HCT116 (cell line): ENCODE results near the gene CCDC74A. TPM values are rescaled to one million over a fixed set of nuclear protein-coding genes. Genes with fewer than 3 reads are reported as not detected.
"Not testable (repeated sequence)": the region's sequence is repeated elsewhere in the genome, so short reads cannot be mapped to it uniquely, and the experiment has no call there.

Experiments
- ATAC-seq: fragments of 200-7000 bp; cut with Tn5 transposase; 2 replicates; pipeline ENCODE4 v1.9.1; 2020; ENCODE audit warnings: mild to moderate bottlenecking, moderate library complexity
- BruUV-seq: library from RNA; stranded (reverse); fragments of 400-500 nt; replicated peaks from 2 replicates; lab custom pipeline; 2021; lab: Mats Ljungman, UMichigan
- CTCF ChIA-PET: fragments of 300-600 bp; sonication (Branson Sonifier 250); formaldehyde crosslinking; loops from one replicate; lab custom pipeline; 2021; ENCODE audit warnings: antibody characterized with exemption; lab: Charles Lee
- POLR2A ChIA-PET: fragments of 300-600, 350-600 bp; sonication (Branson Sonifier 250); formaldehyde crosslinking; loops from one replicate; lab custom pipeline; 2021; ENCODE audit warnings: antibody characterized with exemption; lab: Charles Lee
- RAD21 ChIA-PET, 2 experiments: fragments of 300-600 bp; sonication (Branson Sonifier 250); formaldehyde crosslinking; loops; one replicate each; lab custom pipeline; 2023; ENCODE audit warnings: low total read pairs in 2 of 2; ENCODE audit not compliant: uncharacterized antibody in 2 of 2, unreplicated experiment in 2 of 2, low non-redundant PET in 1 of 2; lab: Charles Lee
- DNase-seq: peaks from one replicate; pipeline ENCODE4 v3.0.0-alpha.2; 2010; ENCODE audit warnings: low read depth, low spot score
- H2AFZ ChIP-seq: fragments of 200-600 bp; shearing (Covaris generic), sonication (generic); 2 replicates; pipeline ENCODE4 v1.6.1; 2017; ENCODE audit warnings: low read depth, mixed run types, mixed read lengths, antibody characterized with exemption, low read length; ENCODE audit not compliant: poor library complexity, severe bottlenecking
- H3K27ac ChIP-seq: 2 replicates; pipeline ENCODE4 v1.5.1; 2012; ENCODE audit warnings: low read depth, low read length
- H3K27me3 ChIP-seq: fragments of 200-600 bp; sonication (generic); 2 replicates; pipeline ENCODE4 v1.6.1; 2016; ENCODE audit warnings: mixed run types, low read length, mixed read lengths; ENCODE audit not compliant: insufficient read depth
- H3K36me3 ChIP-seq, 2 experiments: fragments of 200-500 bp in 1 of 2; fragments of 200-600 bp in 1 of 2; sonication (Bioruptor generic) in 1 of 2; sonication (generic) in 1 of 2; 2 replicates each; pipeline versions ENCODE4 v1.5.1 to v1.6.1; 2014 to 2016; ENCODE audit warnings: low read length in 2 of 2, inconsistent platforms in 1 of 2, mixed read lengths in 1 of 2, mixed run types in 1 of 2; ENCODE audit not compliant: insufficient read depth in 2 of 2, control insufficient read depth in 1 of 2
- H3K4me1 ChIP-seq, 2 experiments: fragments of 200-600 bp in 1 of 2; sonication (generic) in 1 of 2; 2 replicates each; pipeline versions ENCODE4 v1.5.1 to v1.6.1; 2012 to 2017; ENCODE audit warnings: low read length in 2 of 2, inconsistent platforms in 1 of 2, mild to moderate bottlenecking in 1 of 2, mixed read lengths in 1 of 2, mixed run types in 1 of 2, moderate library complexity in 1 of 2; ENCODE audit not compliant: insufficient read depth in 2 of 2, control insufficient read depth in 1 of 2
- H3K4me2 ChIP-seq: fragments of 200-600 bp; sonication (generic); 2 replicates; pipeline ENCODE4 v1.6.1; 2017; ENCODE audit warnings: mixed run types, low read length, mixed read lengths
- H3K4me3 ChIP-seq, 2 experiments: fragments of 200-600 bp in 1 of 2; sonication (generic) in 1 of 2; replicated peaks in 1 of 2; 2 replicates each; pipeline ENCODE4 v1.5.1; 2011 to 2016; ENCODE audit warnings: low read length in 2 of 2, control low read depth in 1 of 2, low read depth in 1 of 2, mild to moderate bottlenecking in 1 of 2, mixed read lengths in 1 of 2, mixed run types in 1 of 2
- H3K79me2 ChIP-seq: fragments of 200-600 bp; sonication (generic); 2 replicates; pipeline ENCODE4 v1.6.1; 2017; ENCODE audit warnings: mild to moderate bottlenecking, mixed run types, low read length, moderate library complexity, mixed read lengths; ENCODE audit not compliant: insufficient read depth
- H3K9ac ChIP-seq: fragments of 200-600 bp; sonication (generic); 2 replicates; pipeline ENCODE4 v1.6.1; 2016; ENCODE audit warnings: low read length, mixed read lengths
- H3K9me2 ChIP-seq: fragments of 200-600 bp; sonication (generic), shearing (Covaris generic); 2 replicates; pipeline ENCODE4 v1.6.1; 2017; ENCODE audit warnings: mixed run types, mild to moderate bottlenecking, moderate library complexity; ENCODE audit not compliant: insufficient read depth
- H3K9me3 ChIP-seq, 2 experiments: fragments of 200-500 bp in 1 of 2; fragments of 200-600 bp in 1 of 2; sonication (Bioruptor generic) in 1 of 2; sonication (generic) in 1 of 2; 2 replicates each; pipeline ENCODE4 v1.6.1; 2014 to 2017; ENCODE audit warnings: low read length in 2 of 2, mixed read lengths in 2 of 2, inconsistent platforms in 1 of 2, low read depth in 1 of 2, mild to moderate bottlenecking in 1 of 2, mixed run types in 1 of 2, moderate library complexity in 1 of 2; ENCODE audit not compliant: control insufficient read depth in 1 of 2, insufficient read depth in 1 of 2
- H4K20me1 ChIP-seq: fragments of 200-600 bp; sonication (generic), shearing (Covaris generic); 2 replicates; pipeline ENCODE4 v1.6.1; 2017; ENCODE audit warnings: mixed run types, mild to moderate bottlenecking, moderate library complexity; ENCODE audit not compliant: insufficient read depth
- CEBPB ChIP-seq: IDR thresholded peaks from 2 replicates; pipeline ENCODE4 v1.6.1; 2012; ENCODE audit warnings: low read depth
- EGR1 ChIP-seq: IDR thresholded peaks from 2 replicates; pipeline ENCODE4 v1.6.1; 2012; ENCODE audit warnings: low read depth
- EZH2 ChIP-seq: fragments of 200-600 bp; sonication (generic); IDR thresholded peaks from 2 replicates; pipeline ENCODE4 v1.6.1; 2017; ENCODE audit warnings: antibody characterized with exemption, mixed run types
- POLR2A ChIP-seq: IDR thresholded peaks from 2 replicates; pipeline ENCODE4 v1.7.0; 2011; ENCODE audit warnings: borderline replicate concordance; ENCODE audit not compliant: insufficient read depth, insufficient read length; ENCODE audit errors: extremely low read depth
- POLR2AphosphoS5 ChIP-seq: IDR thresholded peaks from 2 replicates; pipeline ENCODE4 v1.6.1; 2011; ENCODE audit warnings: mild to moderate bottlenecking, low read depth, low read length, moderate library complexity
- RAD21 ChIP-seq: IDR thresholded peaks from 2 replicates; pipeline ENCODE4 v1.6.1; 2012; ENCODE audit warnings: low read depth, mild to moderate bottlenecking
- SRF ChIP-seq: IDR thresholded peaks from 2 replicates; pipeline ENCODE4 v1.6.1; 2012; ENCODE audit warnings: low read depth
- TCF7L2 ChIP-seq: IDR thresholded peaks from 2 replicates; pipeline ENCODE4 v1.7.0; 2011; ENCODE audit warnings: borderline replicate concordance, inconsistent platforms; ENCODE audit not compliant: insufficient read depth, insufficient read length; ENCODE audit errors: extremely low read depth
- YY1 ChIP-seq: IDR thresholded peaks from 2 replicates; pipeline ENCODE4 v1.6.1; 2011; ENCODE audit warnings: low read length, low read depth, moderate library complexity, mild to moderate bottlenecking; ENCODE audit not compliant: insufficient replicate concordance; ENCODE audit errors: extremely low read depth
- ZNF274 ChIP-seq: fragments of 200-500 bp; sonication (Bioruptor generic); IDR thresholded peaks from 2 replicates; pipeline ENCODE4 v1.6.1; 2014; ENCODE audit warnings: mild to moderate bottlenecking, low read depth, low read length, inconsistent platforms
- intact Hi-C: fragments of 100-400 bp; cut with micrococcal nuclease; formaldehyde crosslinking; loops from 2 replicates; pipeline ENCODE4 v1.10.0; 2022
- total RNA-seq: library from RNA; stranded (reverse); gene quantifications from one replicate; pipeline ENCODE4 v1.2.1, GENCODE V29; 2021; ENCODE audit not compliant: unreplicated experiment
- TF ChIP-seq, protein P1 (sequence below), 3 experiments: fragments of 200-600 bp in 1 of 3; sonication (generic) in 1 of 3; IDR thresholded peaks in 2 of 3; conservative IDR thresholded peaks in 1 of 3; 2 replicates each; pipeline ENCODE4 v1.5.1; 2012 to 2017; ENCODE audit warnings: low read depth in 2 of 3, low read length in 2 of 3, antibody characterized with exemption in 1 of 3, borderline replicate concordance in 1 of 3, control low read depth in 1 of 3, mild to moderate bottlenecking in 1 of 3, mixed read lengths in 1 of 3, mixed run types in 1 of 3, moderate library complexity in 1 of 3; ENCODE audit not compliant: insufficient read depth in 1 of 3
- TF ChIP-seq, protein P2 (sequence below): IDR thresholded peaks from 2 replicates; pipeline ENCODE4 v1.6.1; 2012
- TF ChIP-seq, protein P3 (sequence below): IDR thresholded peaks from 2 replicates; pipeline ENCODE4 v1.6.1; 2012; ENCODE audit warnings: low read depth
- TF ChIP-seq, protein P4 (sequence below): IDR thresholded peaks from 2 replicates; pipeline ENCODE4 v1.6.1; 2012

The CCDC74A gene
- total RNA-seq, 1 experiment from 2014 or later: 13.6 TPM

DNA sequence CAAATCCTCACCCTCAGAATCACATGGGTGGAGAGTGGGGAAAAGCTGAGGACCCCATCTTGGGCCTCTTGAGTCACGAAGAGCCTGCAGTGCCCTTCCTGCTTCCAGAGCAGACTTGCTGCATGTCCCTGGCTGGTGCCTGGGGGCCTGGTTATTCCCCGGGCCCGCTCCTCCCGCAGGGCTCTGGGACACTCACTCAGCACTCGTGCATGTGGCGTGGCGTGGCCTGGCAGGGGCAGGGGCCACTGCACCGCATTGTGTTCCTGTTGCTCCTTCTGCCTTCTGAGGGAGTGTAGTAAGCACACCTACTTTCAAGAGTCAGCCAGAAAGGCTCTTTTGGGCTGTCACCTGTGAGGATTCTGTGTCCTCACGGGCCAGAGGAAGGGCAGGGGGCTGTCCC is 18.1 kb upstream of the CCDC74A start:
- Histone ChIP-seq H3K4me3 (no peak overlapping the region), H3K4me1 (no peaks in the 10 kb centered on the region), H4K20me1 (no peaks in the 10 kb centered on the region), H3K4me2 (no peak overlapping the region), H3K9me3 (no peaks in the 10 kb centered on the region), H3K9ac (no peak overlapping the region), H3K27ac (no peak overlapping the region), H2AFZ (no peak overlapping the region), H3K36me3 (peaks cover 12 to 13% of the 10 kb centered on the region in 2 experiments; a peak in 2 of 4 replicates), H3K27me3 (no peaks in the 10 kb centered on the region), H3K79me2 (no peaks in the 10 kb centered on the region), H3K9me2 (no peaks in the 10 kb centered on the region)
- CTCF ChIA-PET: no interaction called here
- DNase-seq: no peak
- no TSS peak for BruUV-seq
- ATAC-seq: no peak
- POLR2A ChIA-PET: no interaction called here
- TF ChIP-seq EGR1 (no peak), EZH2 (no peak), ZNF274 (no peak), POLR2A (no peak), YY1 (no peak), POLR2AphosphoS5 (no peak), CEBPB (no peak), SRF (no peak), TCF7L2 (no peak), RAD21 (no peak)
- TF ChIP-seq, protein P1, sequence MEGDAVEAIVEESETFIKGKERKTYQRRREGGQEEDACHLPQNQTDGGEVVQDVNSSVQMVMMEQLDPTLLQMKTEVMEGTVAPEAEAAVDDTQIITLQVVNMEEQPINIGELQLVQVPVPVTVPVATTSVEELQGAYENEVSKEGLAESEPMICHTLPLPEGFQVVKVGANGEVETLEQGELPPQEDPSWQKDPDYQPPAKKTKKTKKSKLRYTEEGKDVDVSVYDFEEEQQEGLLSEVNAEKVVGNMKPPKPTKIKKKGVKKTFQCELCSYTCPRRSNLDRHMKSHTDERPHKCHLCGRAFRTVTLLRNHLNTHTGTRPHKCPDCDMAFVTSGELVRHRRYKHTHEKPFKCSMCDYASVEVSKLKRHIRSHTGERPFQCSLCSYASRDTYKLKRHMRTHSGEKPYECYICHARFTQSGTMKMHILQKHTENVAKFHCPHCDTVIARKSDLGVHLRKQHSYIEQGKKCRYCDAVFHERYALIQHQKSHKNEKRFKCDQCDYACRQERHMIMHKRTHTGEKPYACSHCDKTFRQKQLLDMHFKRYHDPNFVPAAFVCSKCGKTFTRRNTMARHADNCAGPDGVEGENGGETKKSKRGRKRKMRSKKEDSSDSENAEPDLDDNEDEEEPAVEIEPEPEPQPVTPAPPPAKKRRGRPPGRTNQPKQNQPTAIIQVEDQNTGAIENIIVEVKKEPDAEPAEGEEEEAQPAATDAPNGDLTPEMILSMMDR (IDR thresholded peaks at IDR 0.05 in 2 of 3, conservative IDR thresholded peaks at IDR 0.05 in 1 of 3; ENCODE audit: borderline replicate concordance in 1 of 3, insufficient read depth in 1 of 3, low read depth in 2 of 3, low read length in 2 of 3): no peak
- TF ChIP-seq, protein P2, sequence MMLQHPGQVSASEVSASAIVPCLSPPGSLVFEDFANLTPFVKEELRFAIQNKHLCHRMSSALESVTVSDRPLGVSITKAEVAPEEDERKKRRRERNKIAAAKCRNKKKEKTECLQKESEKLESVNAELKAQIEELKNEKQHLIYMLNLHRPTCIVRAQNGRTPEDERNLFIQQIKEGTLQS: no peak
- TF ChIP-seq, protein P3, sequence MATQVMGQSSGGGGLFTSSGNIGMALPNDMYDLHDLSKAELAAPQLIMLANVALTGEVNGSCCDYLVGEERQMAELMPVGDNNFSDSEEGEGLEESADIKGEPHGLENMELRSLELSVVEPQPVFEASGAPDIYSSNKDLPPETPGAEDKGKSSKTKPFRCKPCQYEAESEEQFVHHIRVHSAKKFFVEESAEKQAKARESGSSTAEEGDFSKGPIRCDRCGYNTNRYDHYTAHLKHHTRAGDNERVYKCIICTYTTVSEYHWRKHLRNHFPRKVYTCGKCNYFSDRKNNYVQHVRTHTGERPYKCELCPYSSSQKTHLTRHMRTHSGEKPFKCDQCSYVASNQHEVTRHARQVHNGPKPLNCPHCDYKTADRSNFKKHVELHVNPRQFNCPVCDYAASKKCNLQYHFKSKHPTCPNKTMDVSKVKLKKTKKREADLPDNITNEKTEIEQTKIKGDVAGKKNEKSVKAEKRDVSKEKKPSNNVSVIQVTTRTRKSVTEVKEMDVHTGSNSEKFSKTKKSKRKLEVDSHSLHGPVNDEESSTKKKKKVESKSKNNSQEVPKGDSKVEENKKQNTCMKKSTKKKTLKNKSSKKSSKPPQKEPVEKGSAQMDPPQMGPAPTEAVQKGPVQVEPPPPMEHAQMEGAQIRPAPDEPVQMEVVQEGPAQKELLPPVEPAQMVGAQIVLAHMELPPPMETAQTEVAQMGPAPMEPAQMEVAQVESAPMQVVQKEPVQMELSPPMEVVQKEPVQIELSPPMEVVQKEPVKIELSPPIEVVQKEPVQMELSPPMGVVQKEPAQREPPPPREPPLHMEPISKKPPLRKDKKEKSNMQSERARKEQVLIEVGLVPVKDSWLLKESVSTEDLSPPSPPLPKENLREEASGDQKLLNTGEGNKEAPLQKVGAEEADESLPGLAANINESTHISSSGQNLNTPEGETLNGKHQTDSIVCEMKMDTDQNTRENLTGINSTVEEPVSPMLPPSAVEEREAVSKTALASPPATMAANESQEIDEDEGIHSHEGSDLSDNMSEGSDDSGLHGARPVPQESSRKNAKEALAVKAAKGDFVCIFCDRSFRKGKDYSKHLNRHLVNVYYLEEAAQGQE: no peak
- TF ChIP-seq, protein P4, sequence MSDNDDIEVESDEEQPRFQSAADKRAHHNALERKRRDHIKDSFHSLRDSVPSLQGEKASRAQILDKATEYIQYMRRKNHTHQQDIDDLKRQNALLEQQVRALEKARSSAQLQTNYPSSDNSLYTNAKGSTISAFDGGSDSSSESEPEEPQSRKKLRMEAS: no peak
- intact Hi-C loops: no loop called here
- RAD21 ChIA-PET: no interaction called here

DNA sequence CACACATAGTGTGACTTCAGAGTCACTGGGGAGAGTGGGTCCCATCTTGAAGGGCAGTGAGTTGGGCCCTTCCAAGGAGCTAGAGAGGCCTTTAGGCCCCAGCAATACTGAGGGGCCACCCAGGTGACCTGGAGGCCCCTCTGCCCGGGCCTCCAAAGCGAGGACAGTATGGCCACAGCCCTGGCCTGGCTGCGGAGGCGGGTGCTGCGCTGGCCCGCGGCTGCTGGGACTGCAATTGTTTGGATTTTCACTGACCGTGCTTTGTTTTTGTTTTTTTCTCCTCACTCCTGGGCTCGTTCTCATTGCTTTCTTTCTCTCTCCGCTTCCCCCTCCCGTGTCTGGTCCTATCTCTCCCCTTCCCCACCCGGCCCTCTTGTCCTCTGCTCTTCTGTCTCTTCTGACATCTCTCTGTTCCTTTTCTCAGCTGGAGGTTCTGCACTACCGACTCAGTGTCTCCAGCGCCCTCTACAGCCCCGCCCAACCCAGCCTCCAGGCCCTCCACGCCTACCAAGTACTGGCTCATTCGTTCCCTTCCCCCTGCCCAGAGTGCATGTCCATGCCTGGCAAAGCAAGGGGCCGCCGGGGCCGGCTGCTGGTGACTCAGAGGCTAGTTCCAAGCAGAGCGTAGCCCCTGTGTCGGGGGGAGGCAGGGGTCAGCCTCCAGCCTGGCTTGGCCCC is 16.3 kb upstream of the CCDC74A start:
- H3K9me2 ChIP-seq, H3K27me3 ChIP-seq, H3K4me1 ChIP-seq, H4K20me1 ChIP-seq, H2AFZ ChIP-seq, RAD21 ChIA-PET, intact Hi-C loops, H3K4me2 ChIP-seq, CTCF ChIA-PET, H3K79me2 ChIP-seq, H3K4me3 ChIP-seq, BruUV-seq, H3K9me3 ChIP-seq, DNase-seq, H3K9ac ChIP-seq, POLR2A ChIA-PET, H3K36me3 ChIP-seq, H3K27ac ChIP-seq: not testable (repeated sequence)
- ATAC-seq: peak; percentile 60
